Measurements from ENCODE around the gene PTPN4.

GRCh38 chr2:119728421-119728820, 31.3 kb upstream of the PTPN4 start:
- TF ChIP-seq POLR2AphosphoS5 (IDR thresholded peaks at IDR 0.05; ENCODE audit: low read depth) (no peak), GABPA (IDR thresholded peaks at IDR 0.05; ENCODE audit: low read depth) (no peak)
